H1 (cell line): Measurements from ENCODE around the gene POLR2F. TPM values are rescaled to one million over a fixed set of nuclear protein-coding genes. Genes with fewer than 3 reads are reported as not detected.

Experiments
- CTCF ChIA-PET: fragments of 300-600 bp; sonication (Branson Sonifier 250); formaldehyde crosslinking; loops from one replicate; lab custom pipeline; 2021; ENCODE audit not compliant: partially characterized antibody; lab: Charles Lee
- POLR2A ChIA-PET: fragments of 300-600 bp; sonication (Branson Sonifier 250); formaldehyde crosslinking; loops from one replicate; lab custom pipeline; 2021; ENCODE audit warnings: inconsistent platforms; ENCODE audit not compliant: partially characterized antibody; lab: Charles Lee
- DNase-seq, 2 experiments: peaks; one replicate each; pipeline versions ENCODE4 v3.0.0 to v3.0.0-alpha.2; 2010 to 2022; ENCODE audit warnings: low spot score in 2 of 2, low read depth in 1 of 2, mixed read lengths in 1 of 2
- FAIRE-seq: peaks from 2 replicates; lab custom pipeline; 2011; peaks lifted over from hg19 to GRCh38; lab: Jason Lieb, UNC
- H2AFZ ChIP-seq: 2 replicates; pipeline ENCODE4 v1.8.1; 2012; ENCODE audit warnings: low read length, inconsistent platforms
- H2AK5ac ChIP-seq: 2 replicates; pipeline ENCODE4 v1.6.1; 2013; ENCODE audit warnings: low read depth, low read length
- H2BK120ac ChIP-seq: replicated peaks from 2 replicates; pipeline ENCODE3; 2013; ENCODE audit warnings: low read depth, low read length, inconsistent platforms
- H2BK12ac ChIP-seq: 2 replicates; pipeline ENCODE4 v1.6.1; 2013; ENCODE audit warnings: low read depth, low read length
- H2BK15ac ChIP-seq: 2 replicates; pipeline ENCODE4 v1.6.1; 2013; ENCODE audit warnings: low read length
- H2BK20ac ChIP-seq: 2 replicates; pipeline ENCODE4 v1.6.1; 2013; ENCODE audit warnings: low read length
- H2BK5ac ChIP-seq: 2 replicates; pipeline ENCODE4 v1.6.1; 2013; ENCODE audit warnings: low read depth, low read length
- H3K14ac ChIP-seq: 2 replicates; pipeline ENCODE4 v1.6.1; 2013; ENCODE audit warnings: inconsistent platforms; ENCODE audit not compliant: insufficient read length
- H3K18ac ChIP-seq: 2 replicates; pipeline ENCODE4 v1.6.1; 2013; ENCODE audit warnings: low read length; ENCODE audit errors: extremely low read depth
- H3K23ac ChIP-seq: 2 replicates; pipeline ENCODE4 v1.6.1; 2013; ENCODE audit warnings: inconsistent platforms; ENCODE audit not compliant: insufficient read length
- H3K23me2 ChIP-seq: 2 replicates; pipeline ENCODE4 v1.6.1; 2013; ENCODE audit warnings: low read depth, low read length
- H3K27ac ChIP-seq: 2 replicates; pipeline ENCODE4 v1.6.1; 2011; ENCODE audit warnings: low read depth, low read length, inconsistent platforms
- H3K27me3 ChIP-seq, 4 experiments: replicated peaks in 1 of 4; 1 replicate in 1 of 4; 2 replicates in 3 of 4; pipeline versions ENCODE4 v1.6.1 to v1.8.1; 2011 to 2013; ENCODE audit warnings: low read length in 3 of 4, mild to moderate bottlenecking in 3 of 4, inconsistent platforms in 2 of 4, mixed read lengths in 2 of 4, moderate library complexity in 1 of 4; ENCODE audit not compliant: control insufficient read depth in 3 of 4, insufficient read depth in 3 of 4; ENCODE audit errors: extremely low read depth in 1 of 4
- H3K36me3 ChIP-seq, 4 experiments: 2 replicates each; pipeline versions ENCODE4 v1.6.1 to v1.8.1; 2011 to 2013; ENCODE audit warnings: mild to moderate bottlenecking in 4 of 4, low read length in 3 of 4, moderate library complexity in 2 of 4, control low read depth in 1 of 4, inconsistent platforms in 1 of 4; ENCODE audit not compliant: insufficient read depth in 4 of 4, control insufficient read depth in 2 of 4
- H3K4ac ChIP-seq: replicated peaks from 2 replicates; pipeline ENCODE3; 2013; ENCODE audit warnings: low read length, low read depth, mixed read lengths, inconsistent platforms; ENCODE audit not compliant: insufficient read length
- H3K4me1 ChIP-seq, 4 experiments: replicated peaks in 1 of 4; 1 replicate in 1 of 4; 2 replicates in 3 of 4; pipeline versions ENCODE4 v1.6.1 to v1.8.1; 2011 to 2013; ENCODE audit warnings: low read length in 3 of 4, inconsistent platforms in 2 of 4, mixed read lengths in 1 of 4; ENCODE audit not compliant: insufficient read depth in 4 of 4, control insufficient read depth in 3 of 4
- H3K4me2 ChIP-seq, 2 experiments: 2 replicates each; pipeline versions ENCODE4 v1.6.1 to v1.8.1; 2011 to 2013; ENCODE audit warnings: low read depth in 2 of 2, low read length in 2 of 2, control low read depth in 1 of 2, inconsistent platforms in 1 of 2, mild to moderate bottlenecking in 1 of 2; ENCODE audit not compliant: insufficient read depth in 1 of 2
- H3K4me3 ChIP-seq, 4 experiments: fragments of 200-600, 300-600 bp in 1 of 4; sonication (generic), shearing (Covaris generic), sonication (Bioruptor Twin) in 1 of 4; 2 replicates each; pipeline versions ENCODE4 v1.5.1 to v1.8.1; 2011 to 2016; ENCODE audit warnings: low read length in 4 of 4, low read depth in 3 of 4, control low read depth in 2 of 4, inconsistent platforms in 2 of 4, mild to moderate bottlenecking in 2 of 4, mixed read lengths in 1 of 4, moderate library complexity in 1 of 4; ENCODE audit not compliant: insufficient read depth in 2 of 4; ENCODE audit errors: extremely low read depth in 1 of 4
- H3K56ac ChIP-seq: replicated peaks from 2 replicates; pipeline ENCODE3; 2013; ENCODE audit warnings: low read depth, mild to moderate bottlenecking, mixed read lengths, low read length, inconsistent platforms; ENCODE audit not compliant: insufficient read length
- H3K79me1 ChIP-seq: 2 replicates; pipeline ENCODE4 v1.6.1; 2013; ENCODE audit warnings: low read depth, low read length, control low read depth
- H3K79me2 ChIP-seq, 2 experiments: 2 replicates each; pipeline versions ENCODE4 v1.6.1 to v1.8.1; 2012 to 2013; ENCODE audit warnings: low read length in 2 of 2, mild to moderate bottlenecking in 2 of 2, inconsistent platforms in 1 of 2; ENCODE audit not compliant: insufficient read depth in 2 of 2, control insufficient read depth in 1 of 2
- H3K9ac ChIP-seq, 4 experiments: replicated peaks in 1 of 4; 1 replicate in 1 of 4; 2 replicates in 3 of 4; pipeline versions ENCODE4 v1.6.1 to v1.8.1; 2011 to 2013; ENCODE audit warnings: low read depth in 3 of 4, low read length in 3 of 4, control low read depth in 2 of 4, mild to moderate bottlenecking in 2 of 4, moderate library complexity in 2 of 4, inconsistent platforms in 1 of 4; ENCODE audit errors: extremely low read depth in 1 of 4
- H3K9me3 ChIP-seq, 2 experiments: 2 replicates each; pipeline versions ENCODE4 v1.6.1 to v1.8.1; 2012 to 2013; ENCODE audit warnings: mild to moderate bottlenecking in 2 of 2, moderate library complexity in 2 of 2, control low read depth in 1 of 2, inconsistent platforms in 1 of 2, low read depth in 1 of 2, low read length in 1 of 2, mixed read lengths in 1 of 2; ENCODE audit not compliant: insufficient read depth in 2 of 2
- H4K20me1 ChIP-seq, 2 experiments: replicated peaks in 1 of 2; 2 replicates each; pipeline versions ENCODE3 to v1.8.1; 2011 to 2013; ENCODE audit warnings: inconsistent platforms in 2 of 2, low read length in 2 of 2, mild to moderate bottlenecking in 1 of 2; ENCODE audit not compliant: insufficient read depth in 2 of 2, control insufficient read depth in 1 of 2
- H4K5ac ChIP-seq: 2 replicates; pipeline ENCODE4 v1.6.1; 2013; ENCODE audit warnings: low read length, low read depth, mixed read lengths, inconsistent platforms; ENCODE audit not compliant: insufficient read length
- H4K8ac ChIP-seq: 2 replicates; pipeline ENCODE4 v1.8.0; 2013; ENCODE audit warnings: mild to moderate bottlenecking, moderate library complexity, low read length, inconsistent platforms; ENCODE audit not compliant: insufficient read depth; ENCODE audit errors: extremely low read depth
- H4K91ac ChIP-seq: replicated peaks from 2 replicates; pipeline ENCODE3; 2013; ENCODE audit warnings: low read length, mixed read lengths, inconsistent platforms; ENCODE audit not compliant: insufficient read length
- KDM4A ChIP-seq: IDR thresholded peaks from one replicate; pipeline ENCODE4 v1.7.1; 2012; ENCODE audit warnings: low read depth, mild to moderate bottlenecking, moderate library complexity, low read length, inconsistent platforms; ENCODE audit not compliant: severe bottlenecking
- KDM5A ChIP-seq: fragments of 200-600 bp; IDR thresholded peaks from 2 replicates; pipeline ENCODE4 v1.7.1; 2012; ENCODE audit warnings: mild to moderate bottlenecking, low read length, inconsistent platforms, mixed read lengths
- MAFK ChIP-seq: IDR thresholded peaks from 2 replicates; pipeline ENCODE4 v1.6.1; 2012; ENCODE audit warnings: low read depth, mild to moderate bottlenecking, improper control_type of control experiment, low read length
- TAF1 ChIP-seq: IDR thresholded peaks from 2 replicates; pipeline ENCODE4 v1.6.1; 2011; ENCODE audit warnings: mild to moderate bottlenecking, low read depth, low read length
- TAF7 ChIP-seq: optimal IDR thresholded peaks from 2 replicates; pipeline ENCODE3; 2011; ENCODE audit warnings: low read depth, mild to moderate bottlenecking, inconsistent platforms, low read length, moderate library complexity, borderline replicate concordance
- WGBS, 2 experiments: shearing (Covaris generic) in 1 of 2; methylation state at CpG; one replicate each; pipeline versions ENCODE4 v1.1.6 to v1.1.7; 2013 to 2015; ENCODE audit warnings: low lambda C conversion rate in 2 of 2, mixed read lengths in 2 of 2, inconsistent platforms in 1 of 2, low coverage in 1 of 2, missing lambda C conversion rate in 1 of 2; ENCODE audit not compliant: insufficient replicate concordance in 2 of 2, insufficient coverage in 1 of 2, insufficient read length in 1 of 2; ENCODE audit errors: extremely low coverage in 1 of 2, missing lambda C conversion rate in 1 of 2; 5-methylcytosine and 5-hydroxymethylcytosine counted together
- polyA plus RNA-seq, 7 experiments: library from polyadenylated mRNA; depleted of rRNA in 3 of 7; stranded (reverse) in 5 of 7; unstranded in 2 of 7; fragments of >200 nt in 5 of 7; fragments of 200-250 nt in 2 of 7; gene quantifications; 1 replicate in 5 of 7; 2 replicates in 1 of 7; 4 replicates in 1 of 7; pipeline versions ENCODE4 v1.2.1 to v1.2.3, GENCODE V29; 2011 to 2013; ENCODE audit warnings: missing spikeins in 2 of 7, mixed read lengths in 2 of 7
- total RNA-seq: library from RNA; stranded (reverse); fragmentation: NEBNext Ultra II Directional; extraction: Animal tissue kit (Norgen Biotek cat#: 25700); gene quantifications from 2 replicates; pipeline ENCODE4 v1.2.1, GENCODE V29; 2021
- TF ChIP-seq, protein P1 (sequence below), 3 experiments: IDR thresholded peaks; 1 replicate in 2 of 3; 2 replicates in 1 of 3; pipeline versions ENCODE4 v1.5.1 to v1.6.1; 2011; ENCODE audit warnings: low read length in 3 of 3, mild to moderate bottlenecking in 3 of 3, inconsistent platforms in 2 of 3, low read depth in 1 of 3, moderate library complexity in 1 of 3; ENCODE audit not compliant: insufficient read depth in 1 of 3; ENCODE audit errors: control extremely low read depth in 1 of 3

The POLR2F gene
- total and polyA plus RNA-seq, 2 of the 8 experiments (the other 6 are each of a cell fraction or from before 2014, with no cell fraction given) = 150 to 176 TPM

DNA sequence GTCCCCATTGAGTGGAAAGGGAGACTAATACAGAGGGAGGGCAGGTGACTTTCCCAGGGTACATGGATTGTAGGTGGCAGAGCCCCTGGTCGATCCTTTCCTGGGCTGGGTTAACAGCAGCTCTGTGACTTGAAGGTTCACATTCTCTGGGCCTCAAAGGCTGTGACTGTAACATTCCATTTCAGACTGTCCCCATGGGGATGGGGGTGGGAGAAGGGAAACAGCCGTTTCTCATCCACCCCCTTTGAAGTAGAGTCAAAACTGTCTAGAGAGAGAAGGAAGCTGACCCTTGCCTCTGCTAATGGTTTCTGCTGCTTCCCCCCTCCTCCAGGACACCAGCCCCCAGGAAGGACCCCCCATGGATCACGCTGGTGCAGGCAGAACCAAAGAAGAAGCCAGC lies 28.2 kb upstream of the POLR2F start:
- Histone ChIP-seq H3K27me3 (no peaks in the 10 kb centered on the region), H2BK20ac (no peak overlapping the region), H3K9ac (no peak overlapping the region), H3K4me1 (no peaks in the 10 kb centered on the region)
- CTCF ChIA-PET = interaction anchor here (1.1 to 1.5 kb wide), 3 partner anchors 8 to 37 kb away, joined by 3 to 5 read pairs (median 5); no protein-coding TSS in a partner anchor
- TF ChIP-seq TAF7 (no peak), KDM4A (no peak), KDM5A (no peak), TAF1 (no peak), MAFK (no peak)
- TF ChIP-seq, protein P1, sequence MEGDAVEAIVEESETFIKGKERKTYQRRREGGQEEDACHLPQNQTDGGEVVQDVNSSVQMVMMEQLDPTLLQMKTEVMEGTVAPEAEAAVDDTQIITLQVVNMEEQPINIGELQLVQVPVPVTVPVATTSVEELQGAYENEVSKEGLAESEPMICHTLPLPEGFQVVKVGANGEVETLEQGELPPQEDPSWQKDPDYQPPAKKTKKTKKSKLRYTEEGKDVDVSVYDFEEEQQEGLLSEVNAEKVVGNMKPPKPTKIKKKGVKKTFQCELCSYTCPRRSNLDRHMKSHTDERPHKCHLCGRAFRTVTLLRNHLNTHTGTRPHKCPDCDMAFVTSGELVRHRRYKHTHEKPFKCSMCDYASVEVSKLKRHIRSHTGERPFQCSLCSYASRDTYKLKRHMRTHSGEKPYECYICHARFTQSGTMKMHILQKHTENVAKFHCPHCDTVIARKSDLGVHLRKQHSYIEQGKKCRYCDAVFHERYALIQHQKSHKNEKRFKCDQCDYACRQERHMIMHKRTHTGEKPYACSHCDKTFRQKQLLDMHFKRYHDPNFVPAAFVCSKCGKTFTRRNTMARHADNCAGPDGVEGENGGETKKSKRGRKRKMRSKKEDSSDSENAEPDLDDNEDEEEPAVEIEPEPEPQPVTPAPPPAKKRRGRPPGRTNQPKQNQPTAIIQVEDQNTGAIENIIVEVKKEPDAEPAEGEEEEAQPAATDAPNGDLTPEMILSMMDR (IDR thresholded peaks at IDR 0.05; ENCODE audit: control extremely low read depth in 1 of 3, insufficient read depth in 1 of 3, low read depth in 1 of 3, low read length in 3 of 3) = no peak
- TF ChIP-seq, all 59 proteins: peak for 0
- Histone ChIP-seq H3K79me1 (no peaks in the 10 kb centered on the region), H3K18ac (no peak overlapping the region), H2AK5ac (no peak overlapping the region), H2BK12ac (no peak overlapping the region), H3K56ac (no peak overlapping the region), H3K9me3 (no peaks in the 10 kb centered on the region), H3K79me2 (no peaks in the 10 kb centered on the region), H3K4ac (no peak overlapping the region), H2BK15ac (no peak overlapping the region), H2AFZ (no peak overlapping the region), H2BK5ac (no peak overlapping the region), H3K4me2 (no peak overlapping the region), H3K27ac (no peak overlapping the region), H3K36me3 (peaks cover 3 to 13% (median 8%) of the 10 kb centered on the region in 4 experiments; a peak in 6 of 8 replicates), H4K20me1 (peaks cover 0 to 1% of the 10 kb centered on the region in 2 experiments), H3K23ac (no peak overlapping the region), H2BK120ac (no peak overlapping the region), H4K8ac (no peak overlapping the region), H3K4me3 (no peak overlapping the region), H4K5ac (no peak overlapping the region), H3K23me2 (no peaks in the 10 kb centered on the region), H3K14ac (no peak overlapping the region), H4K91ac (no peak overlapping the region)
- no peak for DNase-seq
- WGBS, 2 experiments = 90% methylated on average over 2 of the region's 3 CpGs; no CpG with 5 or more reads in 1 of the 2 experiments
- POLR2A ChIA-PET = interaction anchor here (1.1 to 2.6 kb wide), 2 partner anchors 9 to 19 kb away, joined by 3 to 8 read pairs; partner anchors contain the start of gene MICALL1
- FAIRE-seq = no peak
